Measurements from ENCODE around the gene TRPM3.

The TRPM3 gene

DNA sequence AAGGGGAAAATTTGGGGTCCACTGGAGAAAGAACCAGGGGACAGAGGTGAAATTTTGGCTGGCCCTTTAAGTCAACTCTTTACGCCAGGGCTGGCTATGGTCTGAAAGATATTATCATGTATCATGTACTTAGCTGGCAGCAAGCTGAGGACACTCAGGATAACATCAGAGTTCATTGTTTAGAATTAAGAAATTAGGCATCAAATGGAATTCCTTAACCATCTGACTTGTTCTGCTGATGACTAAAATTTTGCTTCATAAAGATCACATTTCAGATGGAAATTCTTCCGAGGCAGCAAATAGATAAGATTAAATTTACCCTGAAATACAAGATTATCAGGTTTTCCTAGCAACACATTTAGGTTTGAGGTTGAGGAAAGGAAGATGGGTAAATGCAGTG is 437.6 kb downstream of the TRPM3 start:
- Histone ChIP-seq H3K9me3 (ENCODE audit: control insufficient read depth, low read length) (no peaks in the 10 kb centered on the region), H3K4me3 (ENCODE audit: extremely low read depth, insufficient read depth, low read length, poor library complexity, severe bottlenecking) (no peak overlapping the region), H3K36me3 (ENCODE audit: control insufficient read depth, insufficient read depth, low read length) (no peaks in the 10 kb centered on the region), H3K27ac (ENCODE audit: low read depth, low read length, severe bottlenecking) (no peak overlapping the region), H3K4me1 (ENCODE audit: control insufficient read depth, insufficient read depth, low read length, poor library complexity, severe bottlenecking) (no peaks in the 10 kb centered on the region)
- 92% methylated on average over 2 of the region's 2 CpGs; no CpG with 5 or more reads in 1 of the 2 experiments for WGBS, 2 experiments (ENCODE audit: insufficient coverage in 2 of 2)

GRCh38 chr9:70682298-70682697 is 439.1 kb downstream of the TRPM3 start:
- Histone ChIP-seq H3K27ac (ENCODE audit: low read depth, low read length, severe bottlenecking) (no peak overlapping the region), H3K36me3 (ENCODE audit: control insufficient read depth, insufficient read depth, low read length) (no peaks in the 10 kb centered on the region), H3K4me3 (ENCODE audit: extremely low read depth, insufficient read depth, low read length, poor library complexity, severe bottlenecking) (no peak overlapping the region), H3K4me1 (ENCODE audit: control insufficient read depth, insufficient read depth, low read length, poor library complexity, severe bottlenecking) (no peaks in the 10 kb centered on the region), H3K9me3 (ENCODE audit: control insufficient read depth, low read length) (no peaks in the 10 kb centered on the region)

DNA sequence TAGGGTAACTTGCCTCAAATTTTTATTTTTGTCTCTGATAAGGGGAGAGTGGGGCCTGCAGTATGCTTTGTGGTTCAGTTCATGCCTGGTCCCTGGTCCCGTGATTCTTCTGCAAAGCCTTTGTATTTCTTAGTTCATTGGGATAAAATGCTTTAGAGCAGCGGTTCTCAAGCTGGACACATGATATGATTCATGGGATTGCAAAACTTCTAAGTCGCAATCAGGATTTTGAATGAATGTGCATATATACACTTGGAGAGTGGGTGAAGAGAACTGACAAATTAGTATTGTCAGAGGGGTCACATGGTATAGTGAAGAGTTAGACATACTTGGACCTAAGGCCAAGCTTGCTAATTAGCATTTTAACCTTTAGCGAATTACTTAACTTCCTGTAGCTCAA is 441.6 kb downstream of the TRPM3 start:
- H3K36me3 ChIP-seq (ENCODE audit: control insufficient read depth, insufficient read depth, low read length): no peaks in the 10 kb centered on the region
- no peaks in the 10 kb centered on the region for H3K9me3 ChIP-seq (ENCODE audit: control insufficient read depth, low read length)
- H3K4me1 ChIP-seq (ENCODE audit: control insufficient read depth, insufficient read depth, low read length, poor library complexity, severe bottlenecking): no peaks in the 10 kb centered on the region
- no peak overlapping the region for H3K4me3 ChIP-seq (ENCODE audit: extremely low read depth, insufficient read depth, low read length, poor library complexity, severe bottlenecking)
- no peak overlapping the region for H3K27ac ChIP-seq (ENCODE audit: low read depth, low read length, severe bottlenecking)
- 93 to 100% methylated on average over 2 to 3 of the region's 4 CpGs for WGBS, 2 experiments (ENCODE audit: insufficient coverage in 2 of 2)

DNA sequence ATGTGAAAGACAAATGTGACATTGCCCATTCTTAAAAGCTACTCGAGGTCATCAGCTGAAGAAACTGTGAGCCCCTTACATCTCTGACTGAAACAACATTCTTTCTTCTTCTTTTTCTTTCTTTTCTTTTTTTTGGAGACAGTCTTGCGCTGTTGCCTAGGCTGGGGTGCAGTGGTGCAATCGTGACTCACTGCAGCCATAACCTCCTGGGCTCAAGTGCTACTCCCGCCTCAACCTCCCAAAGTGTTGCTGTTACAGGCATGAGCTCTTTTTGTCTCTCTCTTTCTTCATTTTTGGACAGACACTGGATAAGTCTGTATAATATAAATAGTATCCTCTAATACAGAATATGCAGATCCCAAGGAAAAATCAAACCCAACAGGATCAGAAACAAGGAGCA is 443.3 kb downstream of the TRPM3 start:
- H3K27ac ChIP-seq (ENCODE audit: low read depth, low read length, severe bottlenecking): no peak overlapping the region
- H3K36me3 ChIP-seq (ENCODE audit: control insufficient read depth, insufficient read depth, low read length): no peaks in the 10 kb centered on the region
- H3K4me1 ChIP-seq (ENCODE audit: control insufficient read depth, insufficient read depth, low read length, poor library complexity, severe bottlenecking): no peaks in the 10 kb centered on the region
- WGBS, 2 experiments (ENCODE audit: insufficient coverage in 2 of 2): 95 to 97% methylated on average over 4 of the region's 4 CpGs
- H3K4me3 ChIP-seq (ENCODE audit: extremely low read depth, insufficient read depth, low read length, poor library complexity, severe bottlenecking): no peak overlapping the region
- H3K9me3 ChIP-seq (ENCODE audit: control insufficient read depth, low read length): no peaks in the 10 kb centered on the region

DNA sequence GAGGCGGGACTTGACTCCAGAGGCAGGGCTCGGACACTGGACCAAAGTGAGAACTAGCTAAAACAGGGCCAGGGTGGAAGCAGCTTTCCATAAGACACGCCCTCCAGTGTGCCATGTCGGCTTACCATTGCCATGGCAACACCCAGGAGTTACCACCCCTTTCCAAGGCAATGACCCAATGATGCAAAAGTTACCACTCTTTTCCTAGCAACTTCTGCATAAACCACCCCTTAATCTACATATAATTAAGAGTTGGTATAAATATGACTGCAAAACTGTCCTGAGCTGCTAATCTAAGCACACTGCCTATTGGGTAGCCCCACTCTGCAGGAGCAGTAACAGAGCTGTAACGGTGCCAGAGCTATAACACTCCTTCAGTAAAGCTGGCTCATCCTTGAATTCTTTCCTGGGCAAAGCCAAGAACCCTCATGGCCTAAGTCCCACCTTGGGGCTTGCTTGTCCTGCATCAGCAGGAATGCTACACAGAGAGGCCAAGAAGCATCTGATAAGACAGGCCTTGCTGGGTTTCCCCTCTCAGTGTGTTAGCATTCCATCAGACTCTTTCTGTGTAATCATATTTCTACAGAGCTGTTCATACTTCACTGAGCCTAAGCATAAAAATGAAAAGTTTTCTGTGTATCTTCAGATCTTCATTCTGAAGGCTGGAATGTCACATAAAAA is 444.2 kb downstream of the TRPM3 start:
- 91 to 93% methylated on average over 3 to 5 of the region's 5 CpGs for WGBS, 2 experiments (ENCODE audit: insufficient coverage in 2 of 2)
- Histone ChIP-seq H3K27ac (ENCODE audit: low read depth, low read length, severe bottlenecking) (no peak overlapping the region), H3K4me3 (ENCODE audit: extremely low read depth, insufficient read depth, low read length, poor library complexity, severe bottlenecking) (no peak overlapping the region)

GRCh38 chr9:70675868-70676370 is 445.5 kb downstream of the TRPM3 start:
- no peaks in the 10 kb centered on the region for H3K9me3 ChIP-seq (ENCODE audit: control insufficient read depth, low read length)
- H3K36me3 ChIP-seq (ENCODE audit: control insufficient read depth, insufficient read depth, low read length): no peaks in the 10 kb centered on the region
- H3K4me3 ChIP-seq (ENCODE audit: extremely low read depth, insufficient read depth, low read length, poor library complexity, severe bottlenecking): no peak overlapping the region
- H3K4me1 ChIP-seq (ENCODE audit: control insufficient read depth, insufficient read depth, low read length, poor library complexity, severe bottlenecking): no peaks in the 10 kb centered on the region
- no peak overlapping the region for H3K27ac ChIP-seq (ENCODE audit: low read depth, low read length, severe bottlenecking)
- WGBS, 2 experiments (ENCODE audit: insufficient coverage in 2 of 2): no CpG with 5 or more reads among the region's 1 CpG

More for the DNA sequence above, 444.2 kb downstream of the TRPM3 start:
- Histone ChIP-seq H3K36me3 (ENCODE audit: control insufficient read depth, insufficient read depth, low read length) (no peaks in the 10 kb centered on the region), H3K9me3 (ENCODE audit: control insufficient read depth, low read length) (no peaks in the 10 kb centered on the region), H3K4me1 (ENCODE audit: control insufficient read depth, insufficient read depth, low read length, poor library complexity, severe bottlenecking) (no peaks in the 10 kb centered on the region)

GRCh38 chr9:70673844-70674243 is 447.6 kb downstream of the TRPM3 start:
- Histone ChIP-seq H3K36me3 (ENCODE audit: control insufficient read depth, insufficient read depth, low read length) (no peaks in the 10 kb centered on the region), H3K4me3 (ENCODE audit: extremely low read depth, insufficient read depth, low read length, poor library complexity, severe bottlenecking) (no peak overlapping the region), H3K4me1 (ENCODE audit: control insufficient read depth, insufficient read depth, low read length, poor library complexity, severe bottlenecking) (no peaks in the 10 kb centered on the region), H3K9me3 (ENCODE audit: control insufficient read depth, low read length) (no peaks in the 10 kb centered on the region), H3K27ac (ENCODE audit: low read depth, low read length, severe bottlenecking) (no peak overlapping the region)
- WGBS, 2 experiments (ENCODE audit: insufficient coverage in 2 of 2): no CpG with 5 or more reads among the region's 1 CpG

DNA sequence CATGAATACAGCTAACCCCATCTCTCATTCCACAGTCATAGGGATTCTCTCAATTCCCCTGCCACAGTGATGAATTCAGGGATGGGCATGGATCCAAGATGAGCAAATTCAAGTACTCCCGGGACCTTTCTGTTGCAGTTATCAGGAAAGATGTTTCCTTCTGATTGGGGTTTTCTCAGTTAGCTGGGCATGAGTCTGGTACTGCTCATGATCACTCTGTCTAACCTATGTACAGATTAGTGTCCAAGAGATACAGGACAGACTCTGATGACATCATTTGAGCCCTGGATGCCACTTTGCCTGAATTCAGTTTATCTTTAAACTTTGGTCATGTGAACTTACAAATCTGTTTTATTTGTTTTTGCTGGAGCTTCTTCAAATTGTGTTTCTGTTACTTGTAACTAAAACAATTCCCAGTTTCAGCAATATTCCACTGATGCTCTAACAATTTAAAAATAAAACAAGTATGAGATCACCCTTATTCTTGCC is 449.2 kb downstream of the TRPM3 start:
- Histone ChIP-seq H3K4me1 (ENCODE audit: control insufficient read depth, insufficient read depth, low read length, poor library complexity, severe bottlenecking) (no peaks in the 10 kb centered on the region), H3K4me3 (ENCODE audit: extremely low read depth, insufficient read depth, low read length, poor library complexity, severe bottlenecking) (no peak overlapping the region), H3K9me3 (ENCODE audit: control insufficient read depth, low read length) (no peaks in the 10 kb centered on the region), H3K27ac (ENCODE audit: low read depth, low read length, severe bottlenecking) (no peak overlapping the region), H3K36me3 (ENCODE audit: control insufficient read depth, insufficient read depth, low read length) (no peaks in the 10 kb centered on the region)
- WGBS, 2 experiments (ENCODE audit: insufficient coverage in 2 of 2): 100% methylated on average over 1 of the region's 1 CpG; no CpG with 5 or more reads in 1 of the 2 experiments

- Histone ChIP-seq H3K9me3 (ENCODE audit: control insufficient read depth, low read length) (no peaks in the 10 kb centered on the region), H3K27ac (ENCODE audit: low read depth, low read length, severe bottlenecking) (no peak overlapping the region)
- WGBS, 2 experiments (ENCODE audit: insufficient coverage in 2 of 2): 85 to 97% methylated on average over 3 of the region's 3 CpGs
These were observed 452.7 kb downstream of the TRPM3 start for GRCh38 chr9:70668751-70669150.

DNA sequence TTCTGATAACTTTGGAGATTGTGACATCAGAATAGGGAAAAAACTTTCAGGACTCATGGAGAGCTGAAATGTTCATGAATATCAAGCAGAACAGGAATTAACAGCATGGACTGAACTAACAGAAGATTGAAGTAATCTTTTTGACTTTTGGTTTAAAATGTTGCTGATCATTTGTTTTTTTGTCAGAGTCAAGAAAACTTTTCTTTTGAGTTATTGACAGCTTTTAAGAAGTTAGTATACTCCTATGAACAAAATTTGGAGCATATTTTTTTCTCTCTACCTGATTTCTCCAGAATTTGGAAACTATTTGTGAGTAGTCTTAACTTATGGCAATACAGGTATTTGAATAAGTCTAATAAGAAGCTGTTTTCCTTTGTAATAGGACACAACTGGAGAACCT is 462.7 kb downstream of the TRPM3 start:
- Histone ChIP-seq H3K27ac (ENCODE audit: low read depth, low read length, severe bottlenecking) (no peak overlapping the region), H3K36me3 (ENCODE audit: control insufficient read depth, insufficient read depth, low read length) (no peaks in the 10 kb centered on the region), H3K4me1 (ENCODE audit: control insufficient read depth, insufficient read depth, low read length, poor library complexity, severe bottlenecking) (no peaks in the 10 kb centered on the region), H3K9me3 (ENCODE audit: control insufficient read depth, low read length) (no peaks in the 10 kb centered on the region), H3K4me3 (ENCODE audit: extremely low read depth, insufficient read depth, low read length, poor library complexity, severe bottlenecking) (no peak overlapping the region)

More at GRCh38 chr9:70668751-70669150, 452.7 kb downstream of the TRPM3 start:
- Histone ChIP-seq H3K36me3 (ENCODE audit: control insufficient read depth, insufficient read depth, low read length) (no peaks in the 10 kb centered on the region), H3K4me3 (ENCODE audit: extremely low read depth, insufficient read depth, low read length, poor library complexity, severe bottlenecking) (no peak overlapping the region), H3K4me1 (ENCODE audit: control insufficient read depth, insufficient read depth, low read length, poor library complexity, severe bottlenecking) (no peaks in the 10 kb centered on the region)

DNA sequence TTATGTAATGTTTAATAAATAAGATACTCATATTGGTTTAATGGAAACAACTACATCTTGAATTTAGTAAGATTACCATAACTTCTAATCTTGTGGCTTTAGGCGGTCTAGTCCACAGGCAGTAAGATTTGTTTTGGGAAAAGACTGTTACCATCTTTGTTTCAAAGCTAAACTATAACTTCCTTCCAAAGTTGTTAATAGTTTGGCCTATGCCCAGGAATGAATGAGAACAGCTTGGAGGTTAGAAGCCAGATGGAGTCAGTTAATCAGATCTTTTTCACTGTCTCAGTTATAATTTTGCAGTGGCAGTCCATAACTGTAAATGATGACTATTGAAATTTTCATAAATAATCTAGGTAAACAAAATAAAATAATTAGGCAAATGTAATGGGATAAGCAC is 465.1 kb downstream of the TRPM3 start:
- Histone ChIP-seq H3K4me3 (ENCODE audit: extremely low read depth, insufficient read depth, low read length, poor library complexity, severe bottlenecking) (no peak overlapping the region), H3K9me3 (ENCODE audit: control insufficient read depth, low read length) (no peaks in the 10 kb centered on the region), H3K36me3 (ENCODE audit: control insufficient read depth, insufficient read depth, low read length) (no peaks in the 10 kb centered on the region), H3K27ac (ENCODE audit: low read depth, low read length, severe bottlenecking) (no peak overlapping the region), H3K4me1 (ENCODE audit: control insufficient read depth, insufficient read depth, low read length, poor library complexity, severe bottlenecking) (no peaks in the 10 kb centered on the region)
- no CpG with 5 or more reads among the region's 1 CpG for WGBS, 2 experiments (ENCODE audit: insufficient coverage in 2 of 2)
